ENCODE results near the gene TNFRSF9. TPM values are rescaled to one million over a fixed set of nuclear protein-coding genes. Genes with fewer than 3 reads are reported as not detected.
"Not testable (repeated sequence)": the region's sequence is repeated elsewhere in the genome, so short reads cannot be mapped to it uniquely, and the experiment has no call there.

The TNFRSF9 gene
- total RNA-seq, 2 experiments from 2014 or later: 2.7 to 3.2 TPM

DNA sequence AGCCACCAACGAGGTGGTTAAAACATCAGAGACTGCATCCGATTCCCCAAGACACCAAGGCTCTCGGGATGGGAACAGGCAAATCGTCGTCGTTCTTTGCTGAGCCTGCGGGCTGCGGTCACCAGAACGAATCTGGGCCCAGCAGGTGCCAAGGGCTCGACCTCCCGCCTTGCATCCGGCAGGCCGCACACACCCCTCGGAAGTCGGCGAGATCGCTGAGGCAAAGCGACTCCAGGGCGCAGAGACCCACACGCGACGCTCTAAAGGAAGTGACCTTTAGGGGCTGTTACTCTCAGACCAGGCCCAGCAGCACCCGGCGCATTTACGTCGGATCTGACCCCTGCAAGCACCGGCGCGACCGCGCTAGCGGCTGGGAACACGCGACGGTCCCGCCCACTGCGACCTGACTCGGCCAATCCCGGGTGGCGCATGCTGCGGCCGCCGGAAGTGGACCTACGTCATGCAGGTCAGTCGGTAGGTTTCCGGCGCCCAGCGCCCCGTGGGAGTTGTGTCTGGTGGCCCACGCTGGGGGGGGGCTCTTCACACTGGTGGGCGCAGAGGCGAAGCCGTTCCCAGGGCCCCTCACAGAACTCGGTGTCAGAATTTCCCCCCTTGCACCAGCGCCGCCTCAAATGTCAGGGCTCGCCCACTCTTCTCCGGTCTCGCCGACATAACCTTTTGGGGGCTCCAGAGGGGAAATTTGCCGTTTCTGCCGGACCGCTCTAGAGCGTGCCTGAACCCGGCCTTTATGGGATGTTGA, 13.4 kb upstream of the TNFRSF9 start:
- peak; percentile 89 for DNase-seq
- peaks cover 32% of the 10 kb centered on the region for H3K4me1 Mint-ChIP-seq
- peak; percentile 88 for ATAC-seq (ENCODE audit: low read depth)
- H3K27me3 Mint-ChIP-seq: no peaks in the 10 kb centered on the region
- H3K9me3 Mint-ChIP-seq: no peaks in the 10 kb centered on the region
- peak overlapping the region; percentile 98 for H3K27ac Mint-ChIP-seq
- no peaks in the 10 kb centered on the region for H3K36me3 Mint-ChIP-seq
- POLR2A ChIA-PET: no interaction called here
- H3K4me3 Mint-ChIP-seq: peak overlapping the region; percentile 92

GRCh38 chr1:7952791-7953190, 12.2 kb upstream of the TNFRSF9 start:
- H3K27ac Mint-ChIP-seq; H3K4me3 Mint-ChIP-seq; DNase-seq; ATAC-seq (ENCODE audit: low read depth); H3K36me3 Mint-ChIP-seq; H3K9me3 Mint-ChIP-seq; H3K27me3 Mint-ChIP-seq; POLR2A ChIA-PET: not testable (repeated sequence)
- peaks cover 39% of the 10 kb centered on the region for H3K4me1 Mint-ChIP-seq

DNA sequence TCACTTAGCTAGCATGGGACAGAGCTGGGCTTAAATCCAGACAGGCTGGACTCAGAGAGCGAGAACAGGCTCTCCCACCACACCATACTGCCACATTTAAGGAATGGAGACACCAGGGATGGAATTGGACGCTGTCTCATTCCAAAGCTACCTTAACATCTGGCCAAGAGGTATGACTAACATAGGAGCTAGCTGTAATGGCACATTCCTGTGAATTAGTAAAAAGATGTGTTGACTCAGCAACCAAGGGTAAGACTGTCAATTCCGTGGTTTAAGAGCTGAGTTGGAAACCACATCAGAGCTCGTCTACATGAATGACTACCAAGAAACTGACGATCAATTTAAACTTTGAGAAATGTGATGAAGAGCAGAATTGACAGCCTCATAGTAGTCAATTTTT, 8.3 kb upstream of the TNFRSF9 start:
- Mint-ChIP-seq H3K4me3 (peak overlapping the region; percentile 17), H3K27ac (peak overlapping the region; percentile 18), H3K9me3 (no peaks in the 10 kb centered on the region), H3K36me3 (no peaks in the 10 kb centered on the region), H3K27me3 (no peaks in the 10 kb centered on the region), H3K4me1 (peaks cover 23% of the 10 kb centered on the region)
- POLR2A ChIA-PET: interaction anchor here (1.0 to 1.4 kb wide), 2 partner anchors 13 to 18 kb away, joined by 5 to 9 read pairs; partner anchors contain the start of gene PARK7
- peak; percentile 65 for ATAC-seq (ENCODE audit: low read depth)
- no peak for DNase-seq

DNA sequence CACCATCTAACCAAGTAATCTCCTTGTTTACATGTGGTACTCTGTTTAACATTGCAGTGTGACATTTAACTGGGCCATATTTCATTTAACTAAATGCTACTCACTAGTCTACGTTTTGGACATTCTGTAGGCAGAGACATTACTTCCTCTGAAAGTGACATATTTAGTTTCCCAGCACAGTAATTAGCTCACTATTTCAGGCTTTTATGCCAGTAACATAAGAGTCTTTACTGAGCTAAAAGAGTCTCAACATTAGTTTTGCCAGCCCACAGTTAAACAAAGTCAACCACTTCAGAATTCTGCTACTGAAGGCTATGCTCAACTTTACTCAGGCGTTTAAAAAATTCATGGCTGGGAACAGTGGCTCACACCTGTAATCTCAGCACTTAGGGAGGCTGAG, 2.6 kb upstream of the TNFRSF9 start:
- no peak overlapping the region for H3K27ac Mint-ChIP-seq
- no peak for ATAC-seq (ENCODE audit: low read depth)
- DNase-seq: no peak
- POLR2A ChIA-PET: interaction anchor here (1.3 kb wide), 1 partner anchor 13 kb away, joined by 3 read pairs; no protein-coding TSS in a partner anchor
- no peaks in the 10 kb centered on the region for H3K9me3 Mint-ChIP-seq
- peaks cover 7% of the 10 kb centered on the region for H3K27me3 Mint-ChIP-seq
- H3K4me1 Mint-ChIP-seq: peaks cover 34% of the 10 kb centered on the region
- no peak overlapping the region for H3K4me3 Mint-ChIP-seq
- H3K36me3 Mint-ChIP-seq: no peaks in the 10 kb centered on the region

DNA sequence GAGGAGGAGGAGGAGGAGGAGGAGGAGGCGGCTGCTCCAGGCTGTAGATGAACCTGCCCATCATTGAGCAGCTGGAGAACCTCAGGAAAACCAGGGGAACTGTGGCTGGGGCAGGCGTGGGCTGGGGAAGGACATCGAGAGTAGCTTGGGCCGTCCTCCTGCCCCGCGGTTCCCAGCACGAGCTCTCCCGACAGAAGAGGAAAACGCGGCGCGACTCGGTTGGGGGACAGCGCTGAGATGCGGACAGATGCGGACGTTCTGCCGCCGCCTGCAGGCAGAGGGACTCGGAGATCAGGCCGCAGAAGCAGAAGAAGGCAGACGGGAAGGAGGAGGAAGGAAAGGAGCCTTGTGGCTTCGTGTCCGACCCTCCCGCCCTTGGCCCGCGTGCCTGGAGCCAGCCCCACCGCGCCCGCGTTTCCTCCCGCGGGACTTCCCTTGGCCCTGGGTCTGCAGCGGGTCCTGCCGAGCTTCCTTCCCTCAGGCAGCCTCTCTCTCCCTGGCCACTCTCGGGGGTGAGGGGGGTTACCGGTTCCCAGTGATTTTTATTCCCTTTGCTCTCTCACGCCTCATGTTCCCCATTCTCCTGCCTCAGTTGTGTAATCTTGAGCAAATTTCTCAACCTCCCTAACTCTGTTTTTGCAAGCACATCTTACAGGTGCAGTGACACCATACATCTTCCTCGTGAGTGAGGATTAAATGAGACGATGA, 1.7 kb upstream of the TNFRSF9 start:
- ATAC-seq (ENCODE audit: low read depth) (peak; percentile 65), DNase-seq (peak; percentile 53)
- POLR2A ChIA-PET: interaction anchor here (1.3 to 1.7 kb wide), 2 partner anchors 12 to 19 kb away, joined by 3 to 4 read pairs; partner anchors contain the start of gene PARK7
- Mint-ChIP-seq H3K9me3 (no peaks in the 10 kb centered on the region), H3K4me3 (peak overlapping the region; percentile 77), H3K27ac (no peak overlapping the region), H3K4me1 (peaks cover 37% of the 10 kb centered on the region), H3K36me3 (no peaks in the 10 kb centered on the region), H3K27me3 (peaks cover 7% of the 10 kb centered on the region)

DNA sequence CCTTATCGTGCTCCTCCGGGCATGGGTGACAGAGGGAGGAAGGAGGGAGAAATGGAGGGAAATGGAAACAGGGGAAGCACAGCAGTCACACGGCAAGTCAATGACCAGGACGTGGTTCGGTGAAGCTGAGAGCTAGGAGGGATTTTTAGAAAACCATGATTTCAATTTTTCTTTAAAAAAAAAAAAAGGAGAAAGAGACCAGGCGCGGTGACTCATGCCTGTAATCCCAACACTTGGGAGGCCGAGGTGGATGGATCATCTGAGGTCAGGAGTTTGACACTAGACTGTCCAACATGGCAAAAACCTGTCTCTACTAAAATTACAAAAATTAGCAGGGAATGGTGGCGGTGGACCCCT, 776 bp upstream of the TNFRSF9 start:
- peak overlapping the region; percentile 77 for H3K4me3 Mint-ChIP-seq
- peaks cover 37% of the 10 kb centered on the region for H3K4me1 Mint-ChIP-seq
- H3K27ac Mint-ChIP-seq: no peak overlapping the region
- no peaks in the 10 kb centered on the region for H3K36me3 Mint-ChIP-seq
- POLR2A ChIA-PET: interaction anchor here (1.7 kb wide), 1 partner anchor 20 kb away, joined by 4 read pairs; the partner anchor contains the start of gene PARK7
- ATAC-seq (ENCODE audit: low read depth) (no peak), DNase-seq (no peak)
- H3K9me3 Mint-ChIP-seq: no peaks in the 10 kb centered on the region
- peaks cover 7% of the 10 kb centered on the region for H3K27me3 Mint-ChIP-seq

DNA sequence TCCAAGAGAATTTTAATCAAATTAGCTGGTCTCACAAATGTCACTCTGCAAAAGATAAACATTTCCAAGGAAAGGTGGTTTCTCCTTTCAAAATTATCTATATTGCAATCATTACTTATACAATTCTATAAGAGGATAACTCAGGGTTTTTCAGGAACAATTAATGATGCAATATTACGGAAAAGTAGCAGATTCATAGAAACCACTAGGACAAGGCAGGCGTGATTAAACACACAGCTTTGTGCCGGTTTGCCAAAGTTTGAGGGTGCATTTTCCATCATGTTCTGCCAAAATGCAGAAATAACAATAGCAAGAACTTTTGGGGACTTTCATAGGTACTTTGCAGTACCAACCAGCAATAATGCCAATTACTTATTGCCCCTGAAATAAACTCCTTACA, 605 bp downstream of the TNFRSF9 start:
- no peak for ATAC-seq (ENCODE audit: low read depth)
- no peak for DNase-seq
- Mint-ChIP-seq H3K4me1 (peaks cover 39% of the 10 kb centered on the region), H3K27ac (no peak overlapping the region), H3K27me3 (peaks cover 7% of the 10 kb centered on the region), H3K9me3 (no peaks in the 10 kb centered on the region), H3K4me3 (peak overlapping the region; percentile 65), H3K36me3 (no peaks in the 10 kb centered on the region)
- POLR2A ChIA-PET: interaction anchor here (2.0 kb wide), 1 partner anchor 9 kb away, joined by 8 read pairs; no protein-coding TSS in a partner anchor

- no peaks in the 10 kb centered on the region for H3K9me3 Mint-ChIP-seq
- DNase-seq (no peak), ATAC-seq (ENCODE audit: low read depth) (no peak)
- peaks cover 38% of the 10 kb centered on the region for H3K4me1 Mint-ChIP-seq
- no peak overlapping the region for H3K4me3 Mint-ChIP-seq
- H3K36me3 Mint-ChIP-seq: no peaks in the 10 kb centered on the region
- H3K27me3 Mint-ChIP-seq: peaks cover 4% of the 10 kb centered on the region
- POLR2A ChIA-PET: no interaction called here
- H3K27ac Mint-ChIP-seq: peak overlapping the region; percentile 19
Measured at GRCh38 chr1:7938070-7938469, 2.6 kb downstream of the TNFRSF9 start.

GRCh38 chr1:7932524-7933138, 8.0 kb downstream of the TNFRSF9 start:
- Mint-ChIP-seq H3K36me3 (no peaks in the 10 kb centered on the region), H3K9me3 (no peaks in the 10 kb centered on the region), H3K27ac (peak overlapping the region; percentile 62), H3K4me3 (no peak overlapping the region), H3K27me3 (no peaks in the 10 kb centered on the region), H3K4me1 (peaks cover 22% of the 10 kb centered on the region)
- ATAC-seq (ENCODE audit: low read depth) (no peak), DNase-seq (no peak)
- POLR2A ChIA-PET: no interaction called here

DNA sequence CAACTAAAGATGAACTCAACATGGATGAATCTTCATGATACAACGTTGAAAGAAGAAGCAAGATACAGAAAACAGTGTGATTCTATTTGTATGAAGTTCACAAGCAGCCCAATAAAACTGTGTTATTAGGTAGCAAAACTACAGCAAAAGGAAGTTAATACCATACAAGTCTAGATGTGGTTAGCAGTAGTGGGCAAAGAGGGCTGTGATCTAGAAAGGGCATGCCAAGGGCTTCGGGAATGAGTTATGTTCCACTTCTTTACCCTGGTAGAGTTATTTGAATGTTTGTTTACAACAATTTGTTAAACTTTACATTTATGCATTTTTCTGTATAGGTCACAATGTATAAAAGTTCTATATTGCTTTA, 9.2 kb downstream of the TNFRSF9 start:
- no peaks in the 10 kb centered on the region for H3K36me3 Mint-ChIP-seq
- H3K27ac Mint-ChIP-seq: peak overlapping the region; percentile 94
- DNase-seq: no peak
- H3K4me1 Mint-ChIP-seq: peaks cover 22% of the 10 kb centered on the region
- H3K27me3 Mint-ChIP-seq: no peaks in the 10 kb centered on the region
- no peaks in the 10 kb centered on the region for H3K9me3 Mint-ChIP-seq
- peak; percentile 30 for ATAC-seq (ENCODE audit: low read depth)
- POLR2A ChIA-PET: interaction anchor here (0.7 to 1.6 kb wide), 4 partner anchors 9 to 30 kb away, joined by 4 to 8 read pairs (median 5); partner anchors contain the start of genes PARK7 and TNFRSF9
- H3K4me3 Mint-ChIP-seq: peak overlapping the region; percentile 76

DNA sequence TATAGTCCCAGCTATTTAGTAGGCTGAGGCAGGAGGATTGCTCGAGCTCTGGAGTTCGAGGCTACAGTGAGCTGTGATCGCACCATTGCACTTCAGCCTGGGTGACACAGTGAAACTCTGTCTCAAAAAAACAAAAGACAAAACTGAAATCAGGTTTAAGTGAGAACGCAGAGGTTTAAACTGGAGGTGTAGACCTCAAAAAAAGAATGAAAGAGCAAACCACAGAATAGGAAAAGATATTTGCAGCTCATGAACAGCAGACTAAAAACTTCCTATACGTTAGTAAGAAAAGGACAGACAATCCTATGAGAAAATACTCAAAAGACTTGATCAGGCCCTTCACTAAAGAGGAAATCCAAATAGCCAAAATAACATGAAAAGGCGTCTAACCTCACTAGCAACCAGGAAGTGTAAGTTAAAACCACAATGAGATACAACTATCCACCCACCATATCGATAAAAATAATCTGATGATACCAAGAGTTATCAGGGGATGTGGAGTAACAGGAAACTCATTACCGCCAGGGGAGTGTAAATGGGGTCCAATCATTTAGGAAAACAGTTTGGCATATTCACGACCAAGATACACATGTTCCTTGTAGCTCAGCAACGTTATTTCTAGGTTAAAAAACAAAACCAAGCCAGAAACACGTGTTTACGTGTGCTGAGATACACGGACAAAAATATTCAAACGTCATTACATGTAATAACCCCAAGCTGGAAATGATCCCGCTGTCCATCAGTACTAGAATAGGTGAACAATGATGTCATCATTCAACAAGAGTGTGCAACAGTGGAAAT, 9.8 kb downstream of the TNFRSF9 start:
- peak overlapping the region; percentile 76 for H3K4me3 Mint-ChIP-seq
- no peak for DNase-seq
- POLR2A ChIA-PET: interaction anchor here (0.7 to 1.6 kb wide), 5 partner anchors 9 to 31 kb away, joined by 3 to 8 read pairs (median 5); partner anchors contain the start of genes PARK7 and TNFRSF9
- H3K4me1 Mint-ChIP-seq: peaks cover 22% of the 10 kb centered on the region
- H3K27ac Mint-ChIP-seq: peak overlapping the region; percentile 94
- no peaks in the 10 kb centered on the region for H3K36me3 Mint-ChIP-seq
- no peaks in the 10 kb centered on the region for H3K27me3 Mint-ChIP-seq
- peak; percentile 46 for ATAC-seq (ENCODE audit: low read depth)
- H3K9me3 Mint-ChIP-seq: no peaks in the 10 kb centered on the region

- ATAC-seq (ENCODE audit: low read depth) (no peak), DNase-seq (no peak)
- peaks cover 21% of the 10 kb centered on the region for H3K4me1 Mint-ChIP-seq
- no peaks in the 10 kb centered on the region for H3K36me3 Mint-ChIP-seq
- peaks cover 2% of the 10 kb centered on the region for H3K27me3 Mint-ChIP-seq
- H3K4me3 Mint-ChIP-seq: peak overlapping the region; percentile 53
- POLR2A ChIA-PET: no interaction called here
- peak overlapping the region; percentile 68 for H3K27ac Mint-ChIP-seq
- no peaks in the 10 kb centered on the region for H3K9me3 Mint-ChIP-seq
Measured at GRCh38 chr1:7929637-7930036, 11.0 kb downstream of the TNFRSF9 start.

DNA sequence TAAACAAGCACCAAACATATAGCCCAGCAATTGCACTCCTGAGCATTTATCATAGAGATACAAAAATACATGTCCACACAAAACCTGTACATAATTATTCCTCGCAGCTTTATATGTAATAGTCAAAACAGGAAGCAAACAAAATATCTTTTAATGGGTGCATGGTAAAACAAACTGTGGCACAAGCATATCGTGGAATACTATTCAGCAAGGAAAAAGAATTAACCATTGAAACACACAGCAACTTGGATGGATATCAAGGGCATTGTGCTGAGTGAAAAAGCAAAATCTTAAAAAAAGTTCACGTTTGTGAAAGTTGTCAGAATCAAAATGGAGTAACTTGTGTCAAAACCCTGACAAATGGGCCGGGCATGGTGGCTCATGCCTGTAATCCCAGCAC, 12.4 kb downstream of the TNFRSF9 start:
- ATAC-seq (ENCODE audit: low read depth) (no peak), DNase-seq (no peak)
- Mint-ChIP-seq H3K9me3 (no peaks in the 10 kb centered on the region), H3K36me3 (no peaks in the 10 kb centered on the region), H3K4me1 (peaks cover 21% of the 10 kb centered on the region), H3K27me3 (peaks cover 2% of the 10 kb centered on the region), H3K4me3 (no peak overlapping the region), H3K27ac (no peak overlapping the region)
- POLR2A ChIA-PET: no interaction called here

All from activated naive CD8-positive, alpha-beta T cell treated with anti-CD3 and anti-CD28 coated beads, Interleukin-2, amount 10 ng/mL, durations not matched to agents 7 days and 5 days (primary cell).